Measurements from ENCODE around the gene MNAT1.
"Not testable (repeated sequence)": the region's sequence is repeated elsewhere in the genome, so short reads cannot be mapped to it uniquely, and the experiment has no call there.

Gene MNAT1

DNA sequence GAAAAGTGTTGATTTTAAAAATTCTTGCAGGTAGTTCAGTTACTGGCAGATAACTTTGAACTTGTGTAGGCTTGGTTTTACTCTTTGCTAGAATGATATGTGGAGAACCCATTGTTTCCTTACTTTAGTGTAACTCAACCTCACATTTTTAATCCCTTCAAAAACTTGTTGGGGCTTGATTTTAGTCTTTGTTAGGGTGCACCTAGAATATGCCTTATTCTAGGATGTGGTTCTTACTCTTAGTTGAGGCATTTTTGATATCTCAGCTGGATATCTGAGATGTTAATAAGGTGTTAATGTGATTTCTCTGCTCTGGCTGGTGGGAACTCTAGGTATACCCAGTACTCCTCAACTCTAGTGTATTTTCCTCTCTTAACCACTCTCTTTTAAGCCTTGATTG, 10.0 kb downstream of the MNAT1 start:
- no peak for DNase-seq

DNA sequence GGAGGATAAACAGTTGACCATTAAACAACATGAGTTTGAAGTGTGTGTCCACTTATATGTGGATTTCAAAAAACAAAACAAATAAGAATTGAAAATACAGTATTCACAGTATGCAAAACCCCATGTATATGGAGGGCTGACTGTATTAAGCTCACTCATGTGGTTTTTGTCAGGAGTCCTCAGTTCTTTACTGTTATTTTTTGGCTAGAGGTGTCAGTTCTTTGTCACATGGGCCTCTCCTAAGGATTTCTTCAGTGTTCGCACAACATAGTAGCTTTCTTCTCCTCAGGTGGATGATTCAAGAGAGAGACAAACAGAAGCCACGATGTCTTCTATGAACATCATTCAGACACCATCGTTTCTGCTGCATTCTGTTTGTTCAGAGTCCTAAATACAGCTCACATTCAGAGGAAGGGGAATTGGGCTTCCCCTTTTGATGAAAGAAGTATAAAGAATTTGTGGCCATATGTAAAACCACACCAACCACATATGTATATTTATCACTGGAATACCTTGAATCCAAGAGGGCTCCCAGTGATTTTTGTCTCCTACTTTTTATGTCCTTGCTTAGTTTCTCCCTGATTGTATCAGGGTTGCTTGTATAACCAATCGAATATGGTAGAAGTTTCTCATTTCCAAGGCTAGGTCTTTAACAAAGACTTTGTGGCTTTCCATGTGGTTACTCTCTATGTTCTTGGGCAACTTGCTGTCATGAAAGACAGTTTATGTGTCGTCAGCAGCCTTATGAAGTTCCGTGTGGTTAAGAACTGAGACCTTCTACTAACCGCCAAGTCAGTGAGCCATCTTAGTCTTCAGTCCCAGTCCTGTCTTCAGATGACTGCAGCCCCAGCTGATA, 18.9 kb downstream of the MNAT1 start:
- DNase-seq, result no peak

- no peak for DNase-seq
Observed at GRCh38 chr14:60756847-60757246, 22.3 kb downstream of the MNAT1 start.

DNA sequence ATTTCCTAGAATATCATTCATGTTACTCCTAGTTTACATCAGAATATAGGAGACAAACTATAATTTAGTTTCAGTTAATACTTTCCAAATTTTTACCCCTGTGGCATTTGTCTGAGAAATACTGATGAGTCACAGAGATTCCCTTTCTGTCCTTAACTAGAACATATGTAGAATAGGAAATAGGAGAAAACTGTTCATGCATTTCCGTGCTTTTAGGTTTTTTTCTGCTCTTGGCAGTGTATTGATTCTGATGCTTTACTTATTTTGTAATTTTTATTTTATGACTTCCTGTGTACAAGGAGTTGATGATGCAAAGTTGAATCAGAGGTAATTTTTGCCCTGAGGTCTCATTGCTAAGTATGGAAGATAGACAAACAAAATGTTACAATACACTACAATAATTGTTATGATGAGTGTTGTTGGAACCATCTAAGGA, 23.0 kb downstream of the MNAT1 start:
- DNase-seq, result no peak

- no peak for DNase-seq
Observed at GRCh38 chr14:60758885-60759284, 24.3 kb downstream of the MNAT1 start.

DNA sequence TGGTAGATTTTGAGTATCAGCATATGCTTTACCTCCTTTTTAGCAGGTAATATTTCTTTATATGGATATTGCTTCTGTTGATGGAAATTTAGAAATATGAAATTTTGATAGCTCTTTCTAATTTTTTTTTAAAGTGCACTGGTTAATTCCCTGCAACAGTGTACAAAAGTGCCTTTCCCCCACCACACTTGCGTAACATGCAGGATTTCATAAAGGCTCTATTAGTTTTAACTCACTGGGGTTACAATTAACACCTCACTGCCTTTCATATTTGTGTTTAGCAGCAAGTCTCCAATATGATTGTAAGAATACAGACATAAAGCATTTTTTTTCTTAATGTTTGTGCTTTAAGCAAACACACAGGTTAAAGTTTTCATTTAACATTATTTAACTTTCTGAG, 25.6 kb downstream of the MNAT1 start:
- no peak for DNase-seq

GRCh38 chr14:60760644-60761364, 26.2 kb downstream of the MNAT1 start:
- no peak for DNase-seq

DNA sequence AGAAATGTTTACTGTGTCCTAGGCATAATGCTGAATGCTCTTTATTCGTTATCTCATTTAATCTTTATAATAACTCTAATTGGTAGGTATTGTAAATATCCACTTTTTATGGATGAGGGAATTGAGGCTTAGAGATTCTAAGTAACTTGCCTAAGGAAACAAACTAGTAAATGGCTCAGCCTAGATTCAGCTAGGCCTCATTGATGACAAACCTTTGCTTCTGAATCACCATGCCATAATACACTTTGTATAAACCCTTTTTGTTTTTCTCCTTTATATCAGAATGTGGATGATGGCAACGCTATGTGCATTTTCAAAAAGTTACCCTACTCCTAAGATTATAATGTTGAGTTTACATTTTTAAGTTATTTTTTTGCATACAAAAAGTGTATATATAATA, 34.0 kb downstream of the MNAT1 start:
- DNase-seq, result no peak

- DNase-seq, result no peak
Observed at GRCh38 chr14:60771117-60771516, 36.6 kb downstream of the MNAT1 start.

DNA sequence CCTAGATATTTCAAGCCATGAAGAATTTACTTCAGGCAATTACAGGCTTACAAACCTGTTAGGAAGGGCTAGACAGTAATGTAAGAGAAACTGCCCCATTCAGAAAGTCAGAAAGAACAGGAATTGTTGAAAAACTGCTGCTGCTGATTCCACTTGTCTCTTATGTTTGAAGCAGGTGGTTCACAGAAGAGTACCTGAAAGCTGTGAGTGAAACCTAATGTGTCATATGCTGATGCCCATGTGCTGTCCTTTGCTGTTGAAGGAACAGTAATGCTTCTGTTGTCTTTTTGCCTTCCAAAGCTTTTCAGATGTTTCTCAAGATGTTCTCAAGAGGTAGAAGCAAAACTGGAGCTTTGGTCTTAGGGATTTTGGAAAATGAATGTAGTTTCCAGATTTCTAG, 39.0 kb downstream of the MNAT1 start:
- DNase-seq, result no peak

DNA sequence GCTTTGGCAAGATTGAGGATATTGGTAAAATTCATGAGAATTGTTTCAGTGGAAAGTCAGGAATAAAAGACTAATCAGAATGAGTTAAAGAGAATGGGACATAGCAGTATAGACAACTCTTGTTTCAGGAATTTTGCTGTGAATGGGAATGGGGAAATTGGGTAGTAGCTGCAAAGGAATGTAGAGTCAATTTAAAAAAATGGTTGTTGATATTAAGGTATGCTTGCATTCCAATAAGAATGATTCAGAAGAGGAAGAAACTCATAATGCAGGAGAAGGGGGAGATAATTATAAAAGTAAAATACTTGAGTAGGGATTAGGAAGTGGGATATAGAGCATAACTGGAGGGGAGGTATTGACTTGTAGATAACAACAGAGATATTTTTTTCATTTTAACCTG, 40.7 kb downstream of the MNAT1 start:
- DNase-seq, result no peak

DNA sequence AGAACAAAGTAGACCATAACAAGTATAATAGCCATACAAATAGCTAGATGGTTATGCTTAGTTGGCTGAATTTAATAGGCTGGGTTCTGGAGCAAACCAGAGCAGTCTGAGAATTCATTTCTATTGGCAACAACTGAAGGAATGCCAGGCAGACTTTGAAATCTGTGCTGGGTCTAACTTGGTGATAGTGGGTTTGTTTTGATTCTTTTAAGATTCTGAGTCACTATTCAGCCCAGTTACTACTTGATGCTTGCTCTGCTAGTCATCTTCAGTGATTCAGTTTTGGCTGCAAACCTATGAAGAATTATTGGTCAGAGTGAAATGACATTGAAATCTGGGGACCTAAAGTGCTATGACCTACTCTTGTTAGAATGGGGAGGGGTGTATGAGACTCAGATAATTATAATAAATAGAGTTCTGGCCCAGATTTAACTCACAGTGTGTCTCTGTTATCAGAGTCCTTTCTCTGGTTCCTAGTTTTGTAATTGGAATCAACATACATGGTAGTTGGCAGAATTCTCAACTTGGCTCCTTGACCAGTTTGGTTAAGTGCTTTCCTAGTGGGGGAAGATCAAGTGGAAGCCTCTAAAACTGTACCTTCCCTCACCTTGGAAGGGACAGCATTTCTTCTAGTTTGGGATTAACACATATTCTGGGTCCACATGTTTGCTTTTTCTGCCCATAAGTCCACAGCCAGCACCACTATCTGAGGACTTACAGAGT, 43.5 kb downstream of the MNAT1 start:
- DNase-seq, result no peak

DNA sequence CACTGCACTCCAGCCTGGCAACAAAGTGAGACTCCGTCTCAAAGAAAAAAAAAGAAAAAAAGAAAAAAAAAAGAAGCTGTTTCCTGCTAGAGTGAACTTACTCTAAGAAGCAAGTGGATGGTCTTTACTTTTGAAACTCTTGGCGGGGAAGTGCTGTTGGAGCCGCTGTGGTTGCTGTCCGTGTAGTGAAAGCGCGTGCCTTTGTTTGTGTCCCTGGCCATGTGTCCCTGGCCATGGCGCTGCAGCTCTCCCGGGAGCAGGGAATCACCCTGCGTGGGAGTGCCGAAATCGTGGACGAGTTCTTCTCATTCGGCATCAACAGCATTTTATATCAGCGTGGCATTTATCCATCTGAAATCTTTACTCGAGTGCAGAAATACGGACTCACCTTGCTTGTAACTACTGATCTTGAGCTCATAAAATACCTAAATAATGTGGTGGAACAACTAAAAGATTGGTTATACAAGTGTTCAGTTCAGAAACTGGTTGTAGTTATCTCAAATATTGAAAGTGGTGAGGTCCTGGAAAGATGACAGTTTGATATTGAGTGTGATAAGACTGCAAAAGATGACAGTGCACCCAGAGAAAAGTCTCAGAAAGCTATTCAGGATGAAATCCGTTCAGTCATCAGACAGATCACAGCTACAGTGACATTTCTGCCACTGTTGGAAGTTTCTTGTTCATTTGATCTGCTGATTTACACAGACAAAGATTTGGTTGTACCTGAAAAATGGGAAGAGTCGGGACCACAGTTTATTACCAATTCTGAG, 45.4 kb downstream of the MNAT1 start:
- DNase-seq, result not testable (repeated sequence)

DNA sequence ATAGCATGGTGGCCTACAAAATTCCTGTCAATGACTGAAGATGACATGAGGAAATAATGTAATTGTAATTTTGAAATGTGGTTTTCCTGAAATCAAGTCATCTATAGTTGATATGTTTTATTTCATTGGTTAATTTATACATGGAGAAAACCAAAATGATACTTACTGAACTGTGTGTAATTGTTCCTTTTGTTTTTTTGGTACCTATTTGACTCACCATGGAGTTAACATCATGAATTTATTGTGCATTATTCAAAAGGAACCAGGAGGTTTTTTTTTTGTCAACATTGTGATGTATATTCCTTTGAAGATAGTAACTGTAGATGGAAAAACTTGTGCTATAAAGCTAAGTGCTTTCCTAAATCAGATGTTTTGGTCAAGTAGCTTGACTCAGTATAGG, 46.0 kb downstream of the MNAT1 start:
- DNase-seq, result not testable (repeated sequence)

DNA sequence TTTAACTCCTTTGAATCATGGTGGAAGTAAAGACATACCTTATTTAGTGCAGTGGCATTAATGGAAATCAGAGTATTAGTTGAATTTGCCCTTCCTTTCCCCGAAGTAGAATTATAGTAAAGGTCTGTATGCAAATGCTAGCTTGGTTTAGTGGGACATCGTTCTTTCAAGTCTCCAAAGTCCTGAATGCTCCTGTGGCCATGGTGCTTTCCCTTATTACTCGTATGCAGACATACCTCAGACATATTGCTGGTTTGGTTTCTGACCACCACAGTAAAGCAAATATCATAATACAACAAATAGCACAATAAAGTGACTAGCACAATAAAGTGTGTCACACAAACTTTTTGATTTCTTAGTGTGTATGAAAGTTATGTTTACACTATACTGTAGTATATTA, 52.3 kb downstream of the MNAT1 start:
- no peak for DNase-seq

- DNase-seq, result no peak
Observed at GRCh38 chr14:60789656-60790055, 55.1 kb downstream of the MNAT1 start.

DNA sequence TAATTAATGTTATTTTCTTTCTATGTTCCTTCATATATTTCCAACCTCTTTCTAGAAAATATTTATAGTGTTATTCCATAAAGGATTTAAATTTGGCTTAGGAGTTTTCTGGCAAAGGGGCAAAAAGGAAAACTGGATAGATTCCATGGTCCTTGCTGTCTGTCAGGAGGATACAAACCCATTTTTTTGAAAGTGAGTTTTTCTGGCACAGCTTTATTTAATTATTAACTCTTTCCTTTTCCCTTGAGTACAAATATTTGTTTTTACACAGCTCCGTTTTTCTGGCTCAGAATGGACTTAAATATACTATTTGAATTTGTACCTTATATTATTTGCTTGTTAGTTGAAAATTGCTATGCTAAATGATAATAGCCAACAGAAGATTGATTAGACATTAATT, 56.3 kb downstream of the MNAT1 start:
- no peak for DNase-seq

DNA sequence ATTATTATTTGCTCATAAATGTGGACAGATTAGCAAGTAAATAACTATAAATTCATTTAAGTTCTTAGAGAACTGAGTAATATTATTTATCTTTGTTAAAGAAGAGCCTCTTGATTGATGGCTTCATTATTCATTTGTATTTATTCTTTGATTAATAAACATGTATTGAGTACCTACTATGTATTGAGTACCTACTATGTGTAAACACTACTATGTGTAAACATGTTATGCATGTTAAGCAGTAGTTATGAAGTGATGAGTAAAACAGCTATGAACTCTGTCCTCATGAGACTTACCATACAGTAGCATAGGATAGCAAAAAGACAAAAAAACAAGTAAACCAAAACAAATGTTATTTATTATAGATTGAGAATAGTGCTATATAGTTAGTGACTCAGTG, 61.9 kb downstream of the MNAT1 start:
- DNase-seq, result no peak

GRCh38 chr14:60800409-60800808, 65.8 kb downstream of the MNAT1 start:
- DNase-seq, result no peak

DNA sequence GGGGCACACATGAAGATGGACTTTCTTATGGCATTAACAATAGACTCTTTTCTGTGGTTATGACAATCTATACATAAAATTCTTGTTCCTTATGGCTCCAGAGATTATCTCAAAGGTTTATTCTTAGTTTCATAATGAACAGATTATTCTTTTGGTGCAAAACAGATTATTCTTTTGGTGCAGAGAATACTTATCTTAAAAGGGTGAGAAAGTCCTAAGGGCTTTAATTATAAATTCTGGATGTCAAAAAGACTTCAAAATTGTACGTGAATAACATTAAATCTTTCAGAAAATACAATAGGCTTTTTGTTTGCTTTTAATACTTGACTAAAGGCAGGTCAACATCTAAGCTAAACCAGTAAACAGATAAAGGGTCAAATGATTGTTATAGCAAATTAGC, 69.3 kb downstream of the MNAT1 start:
- DNase-seq, result no peak

DNA sequence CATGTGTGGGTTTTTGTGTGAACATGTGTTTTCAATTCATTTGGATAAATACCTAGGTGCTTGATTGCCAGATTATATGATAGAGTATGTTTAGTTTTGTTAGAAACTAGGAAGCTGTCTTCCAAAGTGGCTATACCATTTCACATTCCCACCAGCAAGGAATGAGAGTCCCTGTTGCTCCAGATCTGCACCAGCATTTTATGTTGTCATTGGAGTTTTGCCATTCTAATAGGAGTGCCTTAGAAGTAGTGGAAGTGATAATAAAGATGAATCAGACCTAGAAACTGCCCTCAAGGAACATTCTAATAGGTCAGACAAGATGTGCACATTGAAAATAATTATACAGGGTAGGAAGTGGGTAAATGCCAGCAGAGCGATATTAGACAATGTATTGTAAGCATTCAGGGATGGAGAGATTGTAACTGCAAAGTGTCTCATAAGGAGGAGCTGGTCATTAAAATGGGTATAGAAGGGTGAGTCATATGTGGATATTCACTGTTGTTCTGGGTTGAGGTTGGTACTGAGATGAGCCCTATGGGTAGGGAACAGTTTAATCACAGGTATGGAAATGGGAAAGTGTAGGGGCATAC, 71.4 kb downstream of the MNAT1 start:
- no peak for DNase-seq

DNA sequence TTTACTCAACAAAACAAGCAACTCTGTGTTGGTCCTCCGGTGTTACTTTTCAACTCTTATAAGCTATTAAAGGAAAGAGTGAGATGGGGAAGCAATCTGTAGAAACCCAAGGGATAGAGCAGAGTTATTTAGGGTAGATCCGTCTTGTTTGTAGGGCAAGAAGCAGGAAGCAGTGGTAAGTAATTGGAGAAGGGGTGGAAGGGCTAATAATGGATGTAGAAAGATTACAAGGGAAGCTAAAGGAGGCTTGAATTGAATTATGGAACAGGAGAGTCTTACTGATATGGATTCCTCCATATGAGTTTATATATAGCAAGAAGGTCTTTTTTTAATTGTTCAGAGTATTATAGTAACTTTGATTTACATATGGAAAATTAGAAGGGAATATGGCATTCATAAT, 72.7 kb downstream of the MNAT1 start:
- DNase-seq, result no peak

GRCh38 chr14:60807971-60808370, 73.4 kb downstream of the MNAT1 start:
- no peak for DNase-seq

Measured in NCI-H1694 treated with DMSO at 0.1 percent for 48 hours (cell line).